NCI-H2107 (cell line): ENCODE results near the gene CCDC188.

Source experiments
- DNase-seq: peaks from one replicate; lab custom pipeline; 2025; lab: John Stamatoyannopoulos, UW

CCDC188 gene

DNA sequence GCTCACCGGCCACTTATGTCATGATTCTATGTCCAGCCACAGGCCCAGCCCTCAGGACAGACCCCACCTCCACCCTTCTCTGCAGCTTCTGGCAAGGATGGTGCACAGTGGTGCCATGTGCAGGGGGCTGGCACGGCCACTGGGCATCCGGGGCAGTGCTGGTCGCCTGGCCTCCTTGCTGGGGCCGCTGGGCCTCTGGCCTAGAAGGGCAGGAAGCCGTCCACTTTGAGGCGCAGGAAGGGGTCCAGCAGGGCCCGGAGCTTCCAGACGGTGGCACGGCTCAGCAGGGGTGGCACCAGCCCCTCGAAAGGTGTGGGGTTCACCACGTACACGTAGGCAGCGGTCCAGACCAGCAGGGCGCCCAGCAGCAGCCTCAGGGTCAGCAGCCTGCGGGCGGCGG is 2.4 kb downstream of the CCDC188 start:
- no peak for DNase-seq

DNA sequence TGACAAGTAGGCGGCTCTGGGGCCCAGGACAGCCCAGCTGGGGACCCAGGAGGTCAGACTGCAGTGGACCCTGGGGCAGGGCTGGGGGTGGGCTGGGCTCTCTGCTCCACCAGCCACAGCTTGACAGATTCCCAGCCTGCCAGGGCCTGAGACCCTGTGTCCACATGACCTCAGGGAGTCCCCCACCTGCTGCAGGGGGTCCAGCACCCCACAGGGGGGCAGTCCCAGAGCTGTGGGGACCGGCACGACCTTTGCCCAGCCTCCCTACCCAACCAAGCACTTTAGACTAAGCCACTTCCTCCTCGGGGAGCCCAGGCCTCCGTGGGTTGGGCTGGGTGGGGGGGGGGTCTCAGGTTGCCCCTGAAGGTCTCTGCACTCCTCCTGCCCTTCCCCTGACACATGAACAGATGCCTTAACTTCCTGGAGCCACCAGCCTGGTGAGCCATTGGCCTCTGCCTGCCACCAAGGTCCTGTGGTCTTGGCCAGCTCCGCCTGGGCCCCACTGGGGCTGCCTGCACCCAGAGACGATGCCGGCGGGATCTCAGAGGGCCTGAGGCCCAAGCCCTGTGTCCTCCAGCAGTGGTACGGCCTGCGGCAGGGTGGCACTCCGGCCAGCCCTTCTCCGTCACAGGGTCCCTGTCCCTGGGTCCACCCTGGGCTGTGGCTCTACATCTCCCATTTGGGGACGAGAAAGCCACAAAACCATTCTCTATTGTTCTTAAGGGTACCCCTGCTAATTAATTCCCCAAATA is 3.4 kb downstream of the CCDC188 start:
- DNase-seq: no peak

DNA sequence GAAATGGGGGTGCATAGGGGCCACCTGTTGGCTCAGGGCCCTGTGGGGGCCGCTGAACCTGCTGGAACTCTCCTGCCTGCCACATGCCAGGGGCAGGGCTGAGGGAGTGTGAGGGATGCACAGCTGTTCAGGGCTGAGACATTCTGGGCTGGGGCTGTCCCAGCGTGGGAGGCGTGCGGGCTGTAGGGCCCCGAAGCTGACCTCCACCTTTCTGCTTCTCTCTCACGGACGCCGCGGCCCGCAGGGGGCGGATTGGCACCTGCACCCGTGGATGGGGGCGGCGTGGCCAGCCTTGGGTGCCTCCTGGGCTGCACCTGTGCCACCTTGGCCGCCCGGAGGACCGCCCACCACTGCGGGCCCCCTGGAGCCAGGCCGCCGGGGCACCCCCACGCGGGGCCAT is 4.1 kb downstream of the CCDC188 start:
- no peak for DNase-seq

DNA sequence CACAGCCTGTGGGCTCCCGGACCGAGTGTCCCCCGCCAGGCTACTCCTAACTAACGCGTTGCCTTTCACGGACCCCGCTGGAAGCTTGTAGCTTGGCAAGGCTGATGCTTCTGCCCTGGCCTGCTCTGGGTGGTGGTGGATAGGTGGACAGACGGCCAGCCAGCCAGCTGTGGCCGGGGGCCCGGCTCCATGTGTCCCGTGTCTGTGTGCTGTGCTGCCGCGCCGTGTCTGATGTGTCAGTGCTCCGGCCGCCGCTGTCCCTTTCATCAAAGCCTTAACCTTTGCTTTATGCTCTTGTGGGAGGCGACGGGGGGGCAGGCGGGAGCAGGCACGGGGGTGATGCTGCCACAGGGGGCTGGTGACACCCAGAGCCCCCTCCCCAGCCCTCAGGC is 5.0 kb downstream of the CCDC188 start:
- DNase-seq: no peak

DNA sequence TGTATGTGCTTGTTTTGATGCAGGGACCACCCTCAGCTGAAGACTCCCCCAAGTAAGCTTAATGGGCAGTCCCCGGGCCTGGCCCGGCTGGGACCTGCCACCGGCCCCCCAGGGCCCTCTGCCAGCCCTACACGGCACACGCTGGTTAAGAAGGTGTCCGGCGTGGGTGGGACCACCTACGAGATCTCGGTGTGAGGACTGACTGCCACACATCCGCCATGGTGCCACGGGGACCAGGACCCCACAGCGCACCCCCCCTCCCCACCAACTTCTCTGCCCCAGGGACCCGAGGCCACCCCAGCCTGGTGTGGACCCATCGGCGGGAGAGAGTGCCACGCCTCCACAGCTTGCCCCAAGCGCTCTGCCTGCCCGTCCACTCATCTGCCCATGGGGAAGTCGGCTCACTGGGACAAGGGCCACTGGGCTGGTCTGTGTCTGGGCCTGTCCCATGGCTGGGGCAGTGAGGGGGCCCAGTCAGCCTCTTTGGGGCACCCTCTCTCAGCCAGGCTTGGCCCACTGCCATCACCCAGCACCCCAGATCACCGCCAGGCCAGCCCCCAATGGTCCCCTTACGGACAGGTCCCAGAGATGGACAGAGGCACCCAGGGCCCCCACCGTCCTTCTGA is 5.5 kb downstream of the CCDC188 start:
- DNase-seq: no peak

DNA sequence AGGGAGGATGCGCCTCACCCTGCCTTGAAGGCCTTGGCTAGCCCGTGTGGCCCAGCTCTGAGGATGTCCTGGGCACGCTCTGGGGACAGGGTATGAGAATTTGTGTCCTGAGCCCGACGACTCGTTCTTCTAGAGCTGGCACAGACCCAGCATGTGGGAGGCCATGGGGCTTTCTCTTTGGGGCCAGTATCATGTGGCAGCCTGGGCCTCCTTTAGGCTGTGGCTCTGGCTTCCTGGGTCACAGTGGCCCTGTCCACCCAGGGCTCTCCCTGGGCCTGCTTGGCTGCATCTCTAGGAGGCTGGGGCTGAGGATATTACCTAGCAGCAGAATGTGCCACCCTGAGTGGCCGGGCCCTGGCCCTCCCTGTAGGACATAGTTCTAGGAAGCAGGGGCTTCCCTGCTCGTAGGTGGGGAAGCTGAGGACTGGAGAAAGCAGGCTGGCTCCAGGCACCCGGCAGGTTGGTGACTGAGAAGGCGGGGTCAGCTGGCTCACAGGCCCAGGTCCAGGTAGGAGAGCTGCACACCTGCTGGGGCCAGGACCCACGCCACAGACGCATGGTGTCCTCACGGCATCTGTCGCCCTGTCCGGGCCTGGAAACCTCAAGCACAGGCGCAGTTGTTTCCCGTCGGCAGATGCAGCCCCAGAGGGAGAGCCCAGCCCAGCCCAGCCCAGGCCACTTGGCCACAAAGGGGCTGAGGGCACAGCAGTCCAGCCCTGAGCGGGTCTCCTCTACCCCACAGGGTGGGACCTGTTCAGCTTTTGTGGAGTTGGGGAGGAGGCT is 6.8 kb downstream of the CCDC188 start:
- DNase-seq: no peak

DNA sequence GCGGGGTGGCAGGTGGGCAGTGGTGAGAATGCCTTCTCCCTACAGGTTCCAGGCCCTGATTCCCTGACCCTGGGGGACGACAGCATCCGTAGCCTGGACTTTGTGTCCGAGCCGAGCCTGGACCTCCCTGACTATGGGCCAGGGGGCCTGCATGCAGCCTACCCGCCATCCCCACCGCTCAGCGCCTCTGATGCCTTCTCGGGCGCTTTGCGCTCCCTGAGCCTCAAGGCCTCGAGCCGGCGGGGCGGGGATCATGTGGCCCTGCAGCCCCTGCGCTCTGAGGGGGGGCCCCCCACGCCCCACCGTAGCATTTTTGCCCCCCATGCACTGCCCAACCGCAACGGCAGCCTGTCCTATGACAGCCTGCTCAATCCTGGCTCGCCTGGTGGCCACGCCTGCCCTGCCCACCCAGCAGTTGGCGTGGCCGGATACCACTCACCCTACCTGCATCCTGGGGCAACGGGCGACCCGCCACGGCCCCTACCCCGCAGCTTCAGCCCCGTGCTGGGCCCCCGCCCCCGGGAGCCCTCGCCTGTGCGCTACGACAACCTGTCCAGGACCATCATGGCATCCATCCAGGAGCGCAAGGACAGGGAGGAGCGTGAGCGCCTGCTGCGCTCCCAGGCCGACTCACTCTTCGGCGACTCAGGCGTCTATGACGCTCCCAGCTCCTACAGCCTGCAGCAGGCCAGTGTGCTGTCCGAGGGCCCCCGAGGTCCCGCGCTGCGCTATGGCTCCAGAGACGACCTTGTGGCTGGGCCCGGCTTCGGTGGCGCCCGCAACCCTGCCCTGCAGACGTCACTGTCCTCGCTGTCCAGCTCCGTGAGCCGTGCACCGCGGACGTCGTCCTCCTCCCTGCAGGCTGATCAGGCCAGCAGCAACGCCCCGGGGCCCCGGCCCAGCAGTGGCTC is 7.9 kb downstream of the CCDC188 start:
- no peak for DNase-seq

DNA sequence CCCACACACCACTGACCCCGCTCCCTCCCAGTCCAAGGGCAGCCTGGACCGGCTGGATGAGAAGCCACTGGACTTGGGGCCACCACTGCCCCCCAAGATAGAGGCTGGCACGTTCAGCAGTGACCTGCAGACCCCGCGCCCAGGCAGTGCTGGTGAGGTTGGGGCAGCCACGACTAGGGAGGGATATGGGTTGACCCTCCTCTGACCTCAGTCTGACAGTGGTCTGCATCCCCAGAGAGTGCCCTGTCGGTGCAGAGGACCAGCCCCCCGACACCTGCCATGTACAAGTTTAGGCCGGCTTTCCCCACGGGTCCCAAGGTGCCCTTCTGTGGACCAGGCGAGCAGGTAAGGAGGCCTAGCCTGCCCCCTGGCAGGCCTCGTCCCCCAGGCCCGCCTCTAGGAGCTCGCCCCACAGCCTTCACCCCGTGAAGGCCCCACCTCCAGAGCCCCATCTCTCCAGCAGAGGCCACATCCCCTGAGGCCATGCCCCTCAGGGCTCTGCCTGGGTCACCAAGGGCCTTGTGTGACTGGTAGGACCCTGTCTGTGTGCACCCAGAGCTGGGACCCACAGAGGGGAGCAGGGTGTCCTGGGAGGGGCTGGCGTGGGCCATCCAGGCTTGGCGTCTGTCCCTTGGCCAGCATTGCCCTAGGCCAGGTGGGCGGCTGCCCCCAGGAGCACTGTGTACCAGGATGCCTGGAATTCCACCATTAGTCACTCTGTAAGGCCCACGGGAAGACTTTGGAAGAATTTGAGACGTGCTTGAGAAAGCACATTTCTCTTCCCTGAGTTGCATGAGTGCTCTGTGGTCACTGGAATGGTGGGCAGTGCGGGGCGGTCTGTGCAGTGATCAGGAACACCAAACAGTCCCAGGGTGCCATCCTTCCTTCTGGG is 9.4 kb downstream of the CCDC188 start:
- no peak for DNase-seq

DNA sequence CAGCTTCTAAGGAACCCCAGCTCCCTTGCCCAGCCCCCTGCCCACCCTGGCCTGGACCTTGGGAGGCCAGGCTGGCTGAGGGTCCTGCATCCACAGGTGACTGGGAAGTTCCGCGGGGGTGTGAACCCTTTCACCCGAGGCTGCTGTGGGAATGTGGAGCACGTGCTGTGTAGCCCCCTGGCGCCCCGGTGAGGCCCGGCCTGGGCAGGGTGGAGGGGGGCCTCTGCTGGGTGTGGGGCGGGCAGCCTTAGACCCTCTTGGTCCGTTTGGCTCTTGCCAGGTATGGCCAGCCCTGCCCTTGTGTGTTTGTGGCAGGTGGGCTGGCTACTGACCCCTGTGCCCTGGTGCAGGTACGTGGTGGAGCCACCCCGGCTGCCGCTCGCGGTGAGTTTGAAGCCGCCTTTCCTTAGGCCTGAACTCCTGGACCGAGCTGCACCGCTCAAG is 10.3 kb downstream of the CCDC188 start:
- DNase-seq: no peak

DNA sequence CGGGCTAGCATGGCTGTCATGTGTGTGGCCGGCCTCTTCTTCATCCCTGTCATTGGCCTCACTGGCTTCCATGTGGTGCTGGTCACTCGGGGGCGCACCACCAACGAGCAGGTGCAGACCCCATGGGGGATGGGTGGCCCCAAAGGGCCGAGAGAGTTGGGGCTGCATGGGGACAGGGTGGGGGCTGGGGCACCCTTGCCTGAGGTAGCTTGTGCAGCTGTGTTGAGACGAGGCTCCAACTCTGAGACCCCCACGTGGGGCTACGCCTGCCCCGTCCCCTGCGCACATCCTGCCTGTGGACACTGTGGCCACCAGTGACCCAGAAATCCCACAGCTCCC is 10.8 kb downstream of the CCDC188 start:
- no peak for DNase-seq

DNA sequence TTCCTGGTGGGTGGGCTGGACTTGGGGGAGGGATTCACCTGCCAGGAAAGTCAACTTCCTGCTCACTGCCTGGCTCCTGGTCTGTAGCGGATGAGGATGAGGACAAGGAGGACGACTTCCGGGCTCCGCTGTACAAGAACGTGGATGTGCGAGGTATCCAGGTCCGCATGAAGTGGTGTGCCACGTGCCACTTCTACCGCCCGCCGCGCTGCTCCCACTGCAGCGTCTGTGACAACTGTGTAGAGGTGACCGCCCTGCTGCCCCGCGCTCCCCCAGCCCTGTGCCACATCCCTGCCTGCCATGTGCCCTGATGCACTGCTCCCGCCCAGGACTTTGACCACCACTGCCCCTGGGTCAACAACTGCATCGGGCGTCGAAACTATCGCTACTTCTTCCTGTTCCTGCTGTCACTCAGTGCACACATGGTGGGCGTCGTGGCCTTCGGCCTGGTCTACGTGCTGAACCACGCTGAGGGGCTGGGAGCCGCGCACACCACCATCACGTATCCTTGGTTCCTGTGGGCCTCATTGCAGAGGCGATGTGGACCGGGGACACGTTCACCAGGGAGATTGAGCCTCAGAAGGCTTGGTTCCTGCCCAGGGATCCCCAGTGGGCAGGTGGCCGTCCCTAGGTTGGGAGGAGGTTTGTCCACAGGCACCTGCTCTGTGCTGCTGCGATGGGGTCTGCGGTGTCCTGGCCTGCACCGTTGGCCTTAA is 11.3 kb downstream of the CCDC188 start:
- DNase-seq: no peak

DNA sequence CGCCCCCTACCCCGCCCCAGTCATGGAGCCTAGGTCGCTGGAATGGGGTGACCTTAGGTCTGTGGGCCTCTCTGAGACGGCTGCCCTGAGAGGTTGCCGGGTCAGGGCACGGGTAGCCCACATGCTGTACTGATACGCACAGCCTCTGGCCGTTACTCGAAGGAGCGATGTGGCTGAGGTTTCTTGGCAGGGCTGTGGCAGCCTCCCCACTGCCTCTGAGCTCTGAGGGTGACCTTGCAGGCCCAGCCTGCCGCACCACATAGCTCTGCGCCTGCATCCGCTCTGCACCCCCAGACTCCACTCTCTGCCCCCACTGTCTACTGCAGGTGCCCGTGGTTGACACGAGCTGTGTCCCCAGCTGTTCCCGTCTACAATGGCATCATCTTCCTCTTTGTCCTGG is 12.0 kb downstream of the CCDC188 start:
- DNase-seq: no peak

DNA sequence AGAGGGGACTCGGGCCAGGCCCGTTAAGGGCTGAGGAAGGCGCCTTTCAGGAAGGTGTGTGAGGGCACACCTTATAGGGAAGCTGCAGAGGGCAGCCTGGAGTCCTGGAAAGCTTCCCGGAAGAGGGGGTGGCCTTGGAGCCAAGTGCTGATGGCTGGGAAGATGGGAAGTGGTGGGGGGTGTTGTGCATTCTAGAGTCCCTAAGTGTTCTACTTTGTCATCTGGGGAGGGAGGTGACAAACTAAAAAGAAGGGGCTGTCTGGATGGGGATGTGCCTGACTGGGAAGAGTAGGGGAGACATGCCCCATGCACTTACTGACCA is 12.5 kb downstream of the CCDC188 start:
- DNase-seq: no peak

DNA sequence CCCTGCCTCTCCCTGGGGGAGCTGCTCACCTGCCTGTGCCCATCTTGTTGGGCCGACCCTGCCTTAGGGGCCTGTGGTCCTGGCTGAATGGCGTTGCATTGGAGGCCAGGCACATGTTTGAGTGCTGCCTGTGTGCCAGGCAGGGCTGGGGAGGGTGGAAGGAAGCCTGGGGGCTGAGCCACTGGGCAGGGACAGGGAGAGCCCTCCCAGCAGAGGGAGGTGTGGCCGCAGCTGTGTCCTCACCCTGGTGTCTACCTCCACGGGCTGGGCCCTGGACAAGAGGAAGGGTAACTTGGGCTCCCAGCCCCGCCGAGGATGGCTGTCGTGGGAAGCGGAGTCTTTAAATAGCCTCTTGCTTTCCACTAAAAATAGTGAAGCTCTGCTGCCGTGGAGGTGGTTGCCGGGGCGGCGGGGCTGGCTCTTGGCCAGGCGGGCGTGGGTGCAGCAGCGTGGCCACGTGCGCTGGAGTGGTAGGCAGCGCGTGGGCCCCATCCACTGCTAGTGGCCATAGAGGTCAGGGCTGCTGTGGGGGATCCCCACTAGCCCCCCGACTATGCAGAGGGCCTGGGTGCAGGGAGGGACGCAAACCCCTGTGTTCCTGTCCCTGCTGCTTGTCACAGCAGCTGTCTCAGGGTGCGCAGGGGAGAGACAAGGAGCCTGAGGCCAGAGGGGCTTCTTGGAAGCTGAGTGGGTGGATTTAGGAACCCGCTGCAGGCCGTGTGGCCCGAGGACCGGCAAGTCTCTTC is 13.0 kb downstream of the CCDC188 start:
- DNase-seq: no peak

DNA sequence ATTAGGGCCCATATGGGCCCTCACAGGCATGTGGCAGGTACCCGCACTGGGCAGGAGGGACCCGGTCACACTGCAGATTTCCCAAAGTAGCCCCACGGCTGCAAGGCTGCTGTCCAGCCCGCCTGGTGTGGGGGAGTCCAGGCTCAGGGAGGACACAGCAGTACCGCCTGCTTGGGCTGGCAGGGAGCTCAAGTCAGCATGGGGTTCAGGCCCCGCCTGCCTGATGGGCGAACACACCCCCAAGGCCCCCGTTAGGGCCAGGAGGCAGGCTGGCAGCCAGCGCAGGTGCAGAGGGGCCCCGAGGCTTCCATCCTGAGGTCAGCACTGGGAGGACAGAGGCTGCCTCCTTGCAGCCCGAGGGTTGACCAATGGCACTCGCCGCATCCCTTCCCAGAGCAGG is 13.7 kb downstream of the CCDC188 start:
- no peak for DNase-seq

DNA sequence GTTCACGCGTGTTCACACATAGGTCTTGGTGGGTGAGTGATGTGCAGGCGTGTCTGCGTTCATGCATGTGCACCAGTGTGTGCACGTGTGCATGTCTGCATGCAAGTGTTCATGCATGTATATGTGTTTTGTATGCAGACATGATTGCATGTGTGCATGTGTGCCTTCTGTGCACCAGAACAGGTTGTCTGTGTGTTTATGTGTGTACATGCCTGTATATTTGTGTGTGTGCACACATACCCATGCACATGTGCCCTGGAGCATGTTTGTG is 14.3 kb downstream of the CCDC188 start:
- no peak for DNase-seq

DNA sequence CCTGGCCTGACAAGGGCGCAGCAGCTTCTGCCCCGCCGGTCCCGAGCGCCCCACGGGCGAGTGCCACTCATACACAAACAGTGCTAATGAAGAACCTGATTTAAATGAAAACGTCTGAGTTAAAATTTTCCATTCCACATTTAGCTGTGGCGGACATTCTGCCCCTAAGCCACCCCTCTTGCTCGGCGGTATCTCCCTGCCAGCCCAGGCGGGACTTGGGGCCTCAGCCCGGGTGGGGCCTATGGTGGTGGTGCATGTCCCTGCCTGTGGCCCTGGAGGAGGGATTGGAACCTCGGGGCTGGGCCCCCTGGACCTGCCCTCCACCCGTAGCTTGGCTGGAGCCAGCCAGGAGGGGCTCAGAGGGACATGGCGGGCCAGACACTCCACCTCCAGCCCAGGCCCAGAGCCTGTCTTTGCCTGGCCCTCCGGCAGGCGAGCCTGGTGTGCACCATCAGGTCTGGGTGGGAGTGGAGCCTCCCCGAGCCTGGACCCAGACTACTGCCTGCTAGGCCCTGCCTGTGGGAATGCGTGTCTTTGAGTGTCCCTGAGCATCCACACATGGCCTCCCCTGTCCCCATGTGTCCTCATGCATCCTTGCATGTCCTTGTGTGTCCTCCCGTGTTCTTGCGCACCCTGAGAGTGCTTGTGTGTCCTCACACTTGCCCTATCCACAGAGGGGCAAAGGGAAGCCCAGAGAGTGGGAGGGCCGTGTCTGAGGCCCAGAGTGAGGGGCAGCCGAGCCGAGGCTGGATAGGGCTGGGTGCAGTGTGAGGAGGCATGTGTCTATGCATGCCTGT is 14.9 kb downstream of the CCDC188 start:
- DNase-seq: no peak

DNA sequence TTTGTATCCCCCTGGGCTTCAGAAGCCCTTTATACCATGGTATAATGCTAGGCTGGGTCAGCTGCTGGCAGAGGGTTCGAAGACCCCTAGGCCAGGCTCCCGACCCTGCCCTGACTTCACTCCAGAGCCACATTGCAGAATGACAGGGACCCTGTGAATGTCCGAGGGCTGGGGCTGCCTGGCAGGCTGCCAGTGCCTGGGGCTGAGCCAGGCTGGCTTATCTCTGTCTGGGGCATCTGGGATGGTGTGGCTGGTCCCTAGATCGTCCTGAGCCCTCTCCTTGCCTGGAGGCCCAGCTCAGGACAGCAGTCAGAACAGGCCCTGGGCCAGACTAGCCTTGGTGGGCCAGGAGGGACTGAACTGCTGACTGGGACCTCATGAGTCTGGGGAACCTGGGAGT is 15.6 kb downstream of the CCDC188 start:
- no peak for DNase-seq

DNA sequence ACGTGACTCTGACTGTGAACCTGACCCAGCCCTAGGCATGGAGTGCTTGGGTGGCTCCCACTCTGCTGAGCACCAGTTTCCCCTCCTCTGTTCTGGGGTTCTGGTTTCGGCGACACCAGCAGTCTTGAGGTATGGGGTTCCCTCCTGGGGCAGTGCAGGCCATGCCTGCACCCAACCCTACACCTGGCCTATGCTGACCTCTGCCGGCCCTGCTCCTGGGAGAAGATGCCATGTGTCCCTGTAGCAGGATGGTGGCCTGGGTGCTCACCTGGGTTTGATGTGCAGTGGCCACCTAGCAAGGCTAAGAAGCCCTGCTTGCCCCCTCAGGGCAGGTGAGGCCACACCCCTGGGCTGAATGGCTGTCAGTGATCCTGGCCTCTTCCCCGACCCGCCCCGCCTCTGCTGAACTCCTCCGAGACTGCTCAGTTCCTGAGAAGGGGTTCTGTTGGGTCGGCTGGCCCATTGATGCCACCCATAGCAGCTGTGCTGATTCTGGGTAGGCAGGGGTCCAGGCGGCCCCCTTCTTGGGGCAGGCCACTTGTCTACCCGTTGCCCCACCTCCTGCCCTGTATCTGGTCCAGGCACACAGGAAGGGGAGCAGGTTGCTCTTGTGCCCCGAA is 16.8 kb downstream of the CCDC188 start:
- DNase-seq: no peak
